GM12878 (cell line): ENCODE data around the gene PGLYRP3. TPM values are rescaled to one million over a fixed set of nuclear protein-coding genes. Genes with fewer than 3 reads are reported as not detected.

ENCODE experiments used
- BRCA1 ChIP-seq: IDR thresholded peaks from 2 replicates; pipeline ENCODE4 v1.6.1; 2011; ENCODE audit warnings: low read depth, low read length, improper control_type of control experiment
- E2F8 ChIP-seq: fragments of 450-650 bp; IDR thresholded peaks from 2 replicates; pipeline ENCODE4 v1.6.1; 2018; ENCODE audit warnings: mild to moderate bottlenecking, low read depth, moderate library complexity; ENCODE audit not compliant: partially characterized antibody
- KDM1A ChIP-seq: fragments of 200-600 bp; sonication (generic); IDR thresholded peaks from 2 replicates; pipeline ENCODE4 v1.6.1; 2016; ENCODE audit warnings: borderline replicate concordance
- MTA3 ChIP-seq: IDR thresholded peaks from 2 replicates; pipeline ENCODE4 v1.6.1; 2012; ENCODE audit warnings: low read length, inconsistent platforms, borderline replicate concordance
- NFIC ChIP-seq: IDR thresholded peaks from 2 replicates; pipeline ENCODE4 v1.6.1; 2012; ENCODE audit warnings: low read depth, mild to moderate bottlenecking, inconsistent platforms, low read length, moderate library complexity
- POLR2A ChIP-seq: IDR thresholded peaks from 2 replicates; pipeline ENCODE4 v1.6.1; 2011; ENCODE audit warnings: low read depth, mild to moderate bottlenecking, low read length
- RAD21 ChIP-seq: IDR thresholded peaks from 2 replicates; pipeline ENCODE4 v1.6.1; 2011; ENCODE audit warnings: mild to moderate bottlenecking, low read depth, low read length, moderate library complexity; ENCODE audit not compliant: insufficient read depth
- RAD51 ChIP-seq: fragments of 450-650 bp; IDR thresholded peaks from 2 replicates; pipeline ENCODE4 v1.6.1; 2016; ENCODE audit warnings: moderate library complexity, mild to moderate bottlenecking, inconsistent platforms
- RB1 ChIP-seq: fragments of 450-650 bp; formaldehyde crosslinking; IDR thresholded peaks from 2 replicates; pipeline ENCODE4 v1.6.1; 2017; ENCODE audit warnings: mild to moderate bottlenecking, borderline replicate concordance
- RELB ChIP-seq: fragments of 450-650 bp; IDR thresholded peaks from 2 replicates; pipeline ENCODE4 v1.6.1; 2017; ENCODE audit warnings: low read depth, mild to moderate bottlenecking, moderate library complexity
- SREBF2 ChIP-seq: IDR thresholded peaks from 2 replicates; pipeline ENCODE4 v1.6.1; 2012; ENCODE audit warnings: mild to moderate bottlenecking, low read length
- YY1 ChIP-seq: IDR thresholded peaks from 2 replicates; pipeline ENCODE4 v1.6.1; 2011; ENCODE audit warnings: low read depth, mild to moderate bottlenecking, low read length
- ZNF217 ChIP-seq: fragments of 450-650 bp; IDR thresholded peaks from 2 replicates; pipeline ENCODE4 v1.6.1; 2017; ENCODE audit warnings: antibody characterized with exemption, mild to moderate bottlenecking
- ZNF592 ChIP-seq: fragments of 450-650 bp; IDR thresholded peaks from 2 replicates; pipeline ENCODE4 v1.6.1; 2017; ENCODE audit warnings: mild to moderate bottlenecking, moderate library complexity
- polyA plus RNA-seq, 11 experiments: library from polyadenylated mRNA; depleted of rRNA in 4 of 11; unstranded in 6 of 11; stranded (reverse) in 5 of 11; fragments of >200 nt; fragmentation: Nextera tagmentation in 4 of 11; fragmentation: Illumina TruSeq in 1 of 11; extraction: Ambion mirVana in 4 of 11; extraction: Trizol in 1 of 11; gene quantifications; 1 replicate in 1 of 11; 2 replicates in 10 of 11; pipeline versions ENCODE4 v1.2.1 to v1.2.3, GENCODE V29; 2011 to 2016; ENCODE audit warnings: inconsistent platforms in 2 of 11, missing spikeins in 2 of 11, low read depth in 1 of 11
- total RNA-seq, 4 experiments: library from RNA; depleted of rRNA in 3 of 4; stranded (reverse); fragments of >200 nt in 3 of 4; fragmentation: Illumina TruSeq in 1 of 4; extraction: Trizol in 1 of 4; gene quantifications; 2 replicates each; pipeline versions ENCODE4 v1.2.1 to v1.2.3, GENCODE V29; 2013 to 2021
- TF ChIP-seq, protein P1 (sequence below): IDR thresholded peaks from 2 replicates; pipeline ENCODE4 v1.6.1; 2012; ENCODE audit warnings: low read length, inconsistent platforms
- TF ChIP-seq, protein P2 (sequence below): fragments of 450-650 bp; IDR thresholded peaks from 2 replicates; pipeline ENCODE4 v1.6.1; 2017; ENCODE audit warnings: mild to moderate bottlenecking, moderate library complexity

The PGLYRP3 gene
- total and polyA plus RNA-seq, 10 of the 15 experiments (the other 5 are each of a cell fraction or from before 2014, with no cell fraction given), result 0.10 to 0.49 (median 0.18) TPM; not detected in 7

DNA sequence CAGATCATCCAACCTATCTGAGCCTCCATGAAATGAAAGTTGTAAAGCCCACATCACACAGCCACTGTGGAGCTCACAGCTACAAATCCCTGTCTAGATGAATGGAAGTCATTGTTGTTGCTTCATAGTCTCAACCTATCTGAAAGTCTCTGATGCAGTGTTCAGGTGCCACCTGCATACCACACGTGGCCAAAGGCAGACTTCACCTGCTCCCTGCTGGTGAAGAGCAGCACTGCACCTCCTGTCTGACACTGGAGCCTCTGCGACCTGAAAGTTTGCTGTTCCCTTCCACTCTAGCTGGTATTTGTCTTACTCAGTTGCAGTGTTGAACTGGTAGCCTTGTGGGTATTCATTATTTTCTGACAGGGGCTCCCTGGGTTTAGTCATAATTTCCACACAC lies 34.9 kb downstream of the PGLYRP3 start (continued):
- TF ChIP-seq ZNF592 (no peak), NFIC (no peak), BRCA1 (no peak), POLR2A (no peak), SREBF2 (no peak), RAD51 (peak; percentile 41; the same call in 1 of the 2 replicates), RAD21 (peak; percentile 70), RB1 (peak; percentile 28; the same call in 1 of the 2 replicates), KDM1A (no peak), MTA3 (no peak), YY1 (peak; percentile 30; the same call in 1 of the 2 replicates), E2F8 (no peak), ZNF217 (0 out of 2 replicates have a peak, but pooled peaks have one; percentile 25), RELB (no peak)
- TF ChIP-seq, protein P1, sequence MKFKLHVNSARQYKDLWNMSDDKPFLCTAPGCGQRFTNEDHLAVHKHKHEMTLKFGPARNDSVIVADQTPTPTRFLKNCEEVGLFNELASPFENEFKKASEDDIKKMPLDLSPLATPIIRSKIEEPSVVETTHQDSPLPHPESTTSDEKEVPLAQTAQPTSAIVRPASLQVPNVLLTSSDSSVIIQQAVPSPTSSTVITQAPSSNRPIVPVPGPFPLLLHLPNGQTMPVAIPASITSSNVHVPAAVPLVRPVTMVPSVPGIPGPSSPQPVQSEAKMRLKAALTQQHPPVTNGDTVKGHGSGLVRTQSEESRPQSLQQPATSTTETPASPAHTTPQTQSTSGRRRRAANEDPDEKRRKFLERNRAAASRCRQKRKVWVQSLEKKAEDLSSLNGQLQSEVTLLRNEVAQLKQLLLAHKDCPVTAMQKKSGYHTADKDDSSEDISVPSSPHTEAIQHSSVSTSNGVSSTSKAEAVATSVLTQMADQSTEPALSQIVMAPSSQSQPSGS, result no peak
- TF ChIP-seq, protein P2, sequence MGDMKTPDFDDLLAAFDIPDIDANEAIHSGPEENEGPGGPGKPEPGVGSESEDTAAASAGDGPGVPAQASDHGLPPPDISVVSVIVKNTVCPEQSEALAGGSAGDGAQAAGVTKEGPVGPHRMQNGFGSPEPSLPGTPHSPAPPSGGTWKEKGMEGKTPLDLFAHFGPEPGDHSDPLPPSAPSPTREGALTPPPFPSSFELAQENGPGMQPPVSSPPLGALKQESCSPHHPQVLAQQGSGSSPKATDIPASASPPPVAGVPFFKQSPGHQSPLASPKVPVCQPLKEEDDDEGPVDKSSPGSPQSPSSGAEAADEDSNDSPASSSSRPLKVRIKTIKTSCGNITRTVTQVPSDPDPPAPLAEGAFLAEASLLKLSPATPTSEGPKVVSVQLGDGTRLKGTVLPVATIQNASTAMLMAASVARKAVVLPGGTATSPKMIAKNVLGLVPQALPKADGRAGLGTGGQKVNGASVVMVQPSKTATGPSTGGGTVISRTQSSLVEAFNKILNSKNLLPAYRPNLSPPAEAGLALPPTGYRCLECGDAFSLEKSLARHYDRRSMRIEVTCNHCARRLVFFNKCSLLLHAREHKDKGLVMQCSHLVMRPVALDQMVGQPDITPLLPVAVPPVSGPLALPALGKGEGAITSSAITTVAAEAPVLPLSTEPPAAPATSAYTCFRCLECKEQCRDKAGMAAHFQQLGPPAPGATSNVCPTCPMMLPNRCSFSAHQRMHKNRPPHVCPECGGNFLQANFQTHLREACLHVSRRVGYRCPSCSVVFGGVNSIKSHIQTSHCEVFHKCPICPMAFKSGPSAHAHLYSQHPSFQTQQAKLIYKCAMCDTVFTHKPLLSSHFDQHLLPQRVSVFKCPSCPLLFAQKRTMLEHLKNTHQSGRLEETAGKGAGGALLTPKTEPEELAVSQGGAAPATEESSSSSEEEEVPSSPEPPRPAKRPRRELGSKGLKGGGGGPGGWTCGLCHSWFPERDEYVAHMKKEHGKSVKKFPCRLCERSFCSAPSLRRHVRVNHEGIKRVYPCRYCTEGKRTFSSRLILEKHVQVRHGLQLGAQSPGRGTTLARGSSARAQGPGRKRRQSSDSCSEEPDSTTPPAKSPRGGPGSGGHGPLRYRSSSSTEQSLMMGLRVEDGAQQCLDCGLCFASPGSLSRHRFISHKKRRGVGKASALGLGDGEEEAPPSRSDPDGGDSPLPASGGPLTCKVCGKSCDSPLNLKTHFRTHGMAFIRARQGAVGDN, result peak; percentile 21; the same call in 1 of the 2 replicates
